GM12892 (cell line): ENCODE results near the gene GALNT18.

Experiments used
- POLR2A ChIP-seq: IDR thresholded peaks from 2 replicates; pipeline ENCODE4 v1.6.1; 2011; ENCODE audit warnings: low read depth, low read length, control low read depth
- POLR2AphosphoS5 ChIP-seq: IDR thresholded peaks from 2 replicates; pipeline ENCODE4 v1.6.1; 2011; ENCODE audit warnings: low read depth, low read length, control low read depth

DNA sequence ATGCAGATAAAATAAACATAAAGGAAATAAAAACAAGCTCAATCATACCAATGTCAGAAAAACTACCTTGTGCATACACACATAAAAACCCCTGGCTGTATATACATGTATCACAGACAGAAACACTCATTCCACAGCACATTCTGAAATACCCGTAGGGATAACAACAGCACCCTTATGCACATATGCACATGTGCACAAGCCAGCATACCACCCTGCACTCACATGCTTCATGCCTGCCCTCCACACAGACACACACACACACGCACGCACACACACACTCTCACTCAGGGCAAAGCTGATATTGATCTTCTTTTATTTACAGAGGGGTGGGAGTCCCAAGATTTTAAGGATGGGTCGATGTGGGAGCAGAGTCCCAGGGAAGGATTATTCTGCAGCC, 360.9 kb downstream of the GALNT18 start:
- TF ChIP-seq POLR2A = no peak
- TF ChIP-seq POLR2AphosphoS5 = no peak
